ENCODE results near the gene PPP4R2. TPM values are rescaled to one million over a fixed set of nuclear protein-coding genes. Genes with fewer than 3 reads are reported as not detected.

Gene PPP4R2
- total and polyA plus RNA-seq, 4 donors = 17.1 to 105 (median 38.0) TPM

- H3K9me3 ChIP-seq (ENCODE audit: control insufficient read depth in 4 of 4, insufficient read depth in 3 of 4, low read length in 3 of 4) = peaks cover 0 to 3% (median 0%) of the 10 kb centered on the region in 4 donors
- DNase-seq = no peak
- no peak overlapping the region for H3K4me3 ChIP-seq
- no peak overlapping the region for H3K9ac ChIP-seq (ENCODE audit: insufficient read depth in 1 of 2, low read length in 2 of 2)
- H3K4me1 ChIP-seq (ENCODE audit: control insufficient read depth in 5 of 5, insufficient read depth in 5 of 5, low read length in 5 of 5) = peaks cover 0 to 8% (median 0%) of the 10 kb centered on the region in 5 donors
- H3K27me3 ChIP-seq (ENCODE audit: control insufficient read depth in 3 of 3, insufficient read depth in 3 of 3, low read length in 2 of 3) = no peaks in the 10 kb centered on the region
- no peak for TF ChIP-seq CTCF (IDR thresholded peaks at IDR 0.05; ENCODE audit: control extremely low read depth, extremely low read depth)
- H3K36me3 ChIP-seq (ENCODE audit: control insufficient read depth in 4 of 4, insufficient read depth in 4 of 4, low read length in 4 of 4) = no peaks in the 10 kb centered on the region
- no peak for ATAC-seq (ENCODE audit: insufficient read depth, low FRiP score)
- WGBS, 2 donors = 56 to 68% methylated on average over 2 of the region's 2 CpGs
- no peak overlapping the region for H3K27ac ChIP-seq (ENCODE audit: low read depth in 1 of 2, low read length in 1 of 2)
These were observed 105.3 kb downstream of the PPP4R2 start for GRCh38 chr3:73101881-73102280.

- no peak overlapping the region for H3K4me3 ChIP-seq
- TF ChIP-seq CTCF (IDR thresholded peaks at IDR 0.05; ENCODE audit: control extremely low read depth, extremely low read depth) = no peak
- 86 to 87% methylated on average over 3 of the region's 3 CpGs for WGBS, 2 donors
These were observed 110.6 kb downstream of the PPP4R2 start for GRCh38 chr3:73107215-73107614.

GRCh38 chr3:73107676-73108187 lies 111.1 kb downstream of the PPP4R2 start:
- no peaks in the 10 kb centered on the region for H3K36me3 ChIP-seq (ENCODE audit: control insufficient read depth in 4 of 4, insufficient read depth in 4 of 4, low read length in 4 of 4)
- ATAC-seq (ENCODE audit: insufficient read depth, low FRiP score) = no peak
- no peak overlapping the region for H3K9ac ChIP-seq (ENCODE audit: insufficient read depth in 1 of 2, low read length in 2 of 2)
- no peak for TF ChIP-seq CTCF (IDR thresholded peaks at IDR 0.05; ENCODE audit: control extremely low read depth, extremely low read depth)
- DNase-seq = no peak
- no peaks in the 10 kb centered on the region for H3K27me3 ChIP-seq (ENCODE audit: control insufficient read depth in 3 of 3, insufficient read depth in 3 of 3, low read length in 2 of 3)
- peaks cover 0 to 3% (median 0%) of the 10 kb centered on the region in 5 donors for H3K4me1 ChIP-seq (ENCODE audit: control insufficient read depth in 5 of 5, insufficient read depth in 5 of 5, low read length in 5 of 5)
- no peaks in the 10 kb centered on the region for H3K9me3 ChIP-seq (ENCODE audit: control insufficient read depth in 4 of 4, insufficient read depth in 3 of 4, low read length in 3 of 4)
- no peak overlapping the region for H3K27ac ChIP-seq (ENCODE audit: low read depth in 1 of 2, low read length in 1 of 2)
- H3K4me3 ChIP-seq = no peak overlapping the region
- 89 to 93% methylated on average over 5 of the region's 5 CpGs for WGBS, 2 donors

More at GRCh38 chr3:73107215-73107614, 110.6 kb downstream of the PPP4R2 start:
- Histone ChIP-seq H3K9ac (ENCODE audit: insufficient read depth in 1 of 2, low read length in 2 of 2) (no peak overlapping the region), H3K9me3 (ENCODE audit: control insufficient read depth in 4 of 4, insufficient read depth in 3 of 4, low read length in 3 of 4) (no peaks in the 10 kb centered on the region), H3K36me3 (ENCODE audit: control insufficient read depth in 4 of 4, insufficient read depth in 4 of 4, low read length in 4 of 4) (no peaks in the 10 kb centered on the region), H3K4me1 (ENCODE audit: control insufficient read depth in 5 of 5, insufficient read depth in 5 of 5, low read length in 5 of 5) (peaks cover 0 to 3% (median 0%) of the 10 kb centered on the region in 5 donors), H3K27ac (ENCODE audit: low read depth in 1 of 2, low read length in 1 of 2) (no peak overlapping the region), H3K27me3 (ENCODE audit: control insufficient read depth in 3 of 3, insufficient read depth in 3 of 3, low read length in 2 of 3) (no peaks in the 10 kb centered on the region)
- DNase-seq = no peak
- no peak for ATAC-seq (ENCODE audit: insufficient read depth, low FRiP score)

- Histone ChIP-seq H3K9ac (ENCODE audit: insufficient read depth in 1 of 2, low read length in 2 of 2) (no peak overlapping the region), H3K27ac (ENCODE audit: low read depth in 1 of 2, low read length in 1 of 2) (no peak overlapping the region), H3K4me3 (no peak overlapping the region), H3K27me3 (ENCODE audit: control insufficient read depth in 3 of 3, insufficient read depth in 3 of 3, low read length in 2 of 3) (no peaks in the 10 kb centered on the region), H3K36me3 (ENCODE audit: control insufficient read depth in 4 of 4, insufficient read depth in 4 of 4, low read length in 4 of 4) (no peaks in the 10 kb centered on the region), H3K9me3 (ENCODE audit: control insufficient read depth in 4 of 4, insufficient read depth in 3 of 4, low read length in 3 of 4) (no peaks in the 10 kb centered on the region), H3K4me1 (ENCODE audit: control insufficient read depth in 5 of 5, insufficient read depth in 5 of 5, low read length in 5 of 5) (peaks cover 0 to 3% (median 0%) of the 10 kb centered on the region in 5 donors)
- ATAC-seq (ENCODE audit: insufficient read depth, low FRiP score) (no peak), DNase-seq (no peak)
- WGBS, 2 donors = 93 to 95% methylated on average over 3 of the region's 3 CpGs
- TF ChIP-seq CTCF (IDR thresholded peaks at IDR 0.05; ENCODE audit: control extremely low read depth, extremely low read depth) = no peak
These were observed 112.1 kb downstream of the PPP4R2 start for GRCh38 chr3:73108750-73109149.
